ENCODE measurements around the gene SERPINB1.

The SERPINB1 gene

GRCh38 chr6:2841264-2842138 lies at the start of gene SERPINB1:
Gene SERPINB1, minus strand, starts transcription at chr6:2841863. Its CDS starts 1,277 bp downstream, at chr6:2840586.
- peak; percentile 87 for DNase-seq (ENCODE audit: low spot score)

- no peak for DNase-seq (ENCODE audit: low spot score)
Observed at GRCh38 chr6:2890976-2891767, 49.5 kb upstream of the SERPINB1 start.

- DNase-seq (ENCODE audit: low spot score), result no peak
Observed at GRCh38 chr6:2885967-2886735, 44.5 kb upstream of the SERPINB1 start.

- DNase-seq (ENCODE audit: low spot score), result no peak
Observed at GRCh38 chr6:2884804-2885203, 43.1 kb upstream of the SERPINB1 start.

- no peak for DNase-seq (ENCODE audit: low spot score)
Observed at GRCh38 chr6:2883673-2884072, 42.0 kb upstream of the SERPINB1 start.

- DNase-seq (ENCODE audit: low spot score), result no peak
Observed at GRCh38 chr6:2881423-2881822, 39.8 kb upstream of the SERPINB1 start.

- peak; percentile 66 for DNase-seq (ENCODE audit: low spot score)
Observed at GRCh38 chr6:2880156-2880555, 38.5 kb upstream of the SERPINB1 start.

- DNase-seq (ENCODE audit: low spot score), result no peak
Observed at GRCh38 chr6:2877960-2878359, 36.3 kb upstream of the SERPINB1 start.

- no peak for DNase-seq (ENCODE audit: low spot score)
Observed at GRCh38 chr6:2877057-2877882, 35.6 kb upstream of the SERPINB1 start.

GRCh38 chr6:2876210-2877056 lies 34.8 kb upstream of the SERPINB1 start:
- DNase-seq (ENCODE audit: low spot score), result no peak

- peak; percentile 57 for DNase-seq (ENCODE audit: low spot score)
Observed at GRCh38 chr6:2875359-2876191, 33.9 kb upstream of the SERPINB1 start.

GRCh38 chr6:2873643-2874042 lies 32.0 kb upstream of the SERPINB1 start:
- DNase-seq (ENCODE audit: low spot score), result no peak

- DNase-seq (ENCODE audit: low spot score), result no peak
Observed at GRCh38 chr6:2872423-2873358, 31.0 kb upstream of the SERPINB1 start.

GRCh38 chr6:2871953-2872352 lies 30.3 kb upstream of the SERPINB1 start:
- no peak for DNase-seq (ENCODE audit: low spot score)

- no peak for DNase-seq (ENCODE audit: low spot score)
Observed at GRCh38 chr6:2871102-2871501, 29.4 kb upstream of the SERPINB1 start.

- DNase-seq (ENCODE audit: low spot score), result no peak
Observed at GRCh38 chr6:2870046-2870636, 28.5 kb upstream of the SERPINB1 start.

GRCh38 chr6:2868637-2869036 lies 27.0 kb upstream of the SERPINB1 start:
- no peak for DNase-seq (ENCODE audit: low spot score)

Measured in CD4-positive, alpha-beta T cell treated with Interleukin-2 at 100 ng/mL for 4 hours (primary cell).